ENCODE measurements around the gene ETS1.

ETS1 gene

GRCh38 chr11:128532572-128533091 is 54.7 kb downstream of the ETS1 start:
- H3K79me2 ChIP-seq (ENCODE audit: low read length) = no peaks in the 10 kb centered on the region
- H3K4me3 ChIP-seq (ENCODE audit: low read length) = no peak overlapping the region
- H3K4me2 ChIP-seq (ENCODE audit: low read length) = no peak overlapping the region
- H4K20me1 ChIP-seq (ENCODE audit: insufficient read depth, low read length) = no peaks in the 10 kb centered on the region
- peaks cover 27% of the 10 kb centered on the region for H3K27me3 ChIP-seq (ENCODE audit: low read depth, low read length)
- H3K9me3 ChIP-seq (ENCODE audit: insufficient read depth, low read length) = no peaks in the 10 kb centered on the region
- H3K27ac ChIP-seq (ENCODE audit: low read length) = no peak overlapping the region
- TF ChIP-seq EZH2phosphoT487 (IDR thresholded peaks at IDR 0.05; ENCODE audit: low read depth) (no peak), CTCF (IDR thresholded peaks at IDR 0.05; ENCODE audit: low read depth, low read length) (no peak)
- H3K9ac ChIP-seq (ENCODE audit: low read length) = no peak overlapping the region
- peaks cover 6% of the 10 kb centered on the region; the same call in 1 of the 2 replicates for H3K4me1 ChIP-seq (ENCODE audit: low read length)
- H3K36me3 ChIP-seq (replicated peaks; ENCODE audit: low read depth, low read length) = no peaks in the 10 kb centered on the region
- H2AFZ ChIP-seq (ENCODE audit: low read depth, low read length) = no peak overlapping the region

DNA sequence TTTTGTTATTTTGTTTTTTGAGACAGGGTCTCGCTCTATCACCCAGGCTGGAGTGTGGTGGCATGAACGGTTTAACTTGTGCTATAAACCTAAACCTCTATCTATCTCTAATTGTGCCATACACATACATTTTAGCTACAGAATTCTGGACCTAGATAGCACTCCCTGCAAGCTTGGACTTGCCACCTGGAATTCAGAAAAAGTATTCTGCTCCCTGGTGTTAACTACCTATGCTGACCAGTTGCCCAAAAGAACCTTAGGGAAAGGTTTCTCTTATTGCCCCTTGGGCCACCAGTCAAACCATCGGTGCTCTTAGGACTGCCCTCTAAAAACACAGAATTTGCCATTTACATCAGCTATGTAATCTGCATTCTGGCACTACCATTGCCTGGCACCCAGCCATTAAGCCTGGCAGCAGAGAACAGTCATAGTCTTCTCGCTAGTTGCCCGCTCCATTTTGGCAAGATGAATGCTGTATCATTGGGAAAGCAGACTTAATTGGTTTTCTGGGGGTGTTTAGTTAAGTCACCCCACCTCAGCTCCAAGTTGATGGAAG is 55.3 kb downstream of the ETS1 start:
- H3K9me3 ChIP-seq (ENCODE audit: insufficient read depth, low read length) = no peaks in the 10 kb centered on the region
- no peak overlapping the region for H3K27ac ChIP-seq (ENCODE audit: low read length)
- H4K20me1 ChIP-seq (ENCODE audit: insufficient read depth, low read length) = no peaks in the 10 kb centered on the region
- no peak overlapping the region for H3K4me3 ChIP-seq (ENCODE audit: low read length)
- no peak overlapping the region for H3K4me2 ChIP-seq (ENCODE audit: low read length)
- no peaks in the 10 kb centered on the region for H3K36me3 ChIP-seq (replicated peaks; ENCODE audit: low read depth, low read length)
- no peak overlapping the region for H3K9ac ChIP-seq (ENCODE audit: low read length)
- H3K79me2 ChIP-seq (ENCODE audit: low read length) = no peaks in the 10 kb centered on the region
- H3K4me1 ChIP-seq (ENCODE audit: low read length) = peaks cover 6% of the 10 kb centered on the region; the same call in 1 of the 2 replicates
- TF ChIP-seq CTCF (IDR thresholded peaks at IDR 0.05; ENCODE audit: low read depth, low read length) (no peak), EZH2phosphoT487 (IDR thresholded peaks at IDR 0.05; ENCODE audit: low read depth) (no peak)
- peaks cover 21% of the 10 kb centered on the region for H3K27me3 ChIP-seq (ENCODE audit: low read depth, low read length)
- H2AFZ ChIP-seq (ENCODE audit: low read depth, low read length) = no peak overlapping the region

GRCh38 chr11:128531588-128531987 is 55.8 kb downstream of the ETS1 start:
- no peaks in the 10 kb centered on the region for H4K20me1 ChIP-seq (ENCODE audit: insufficient read depth, low read length)
- no peaks in the 10 kb centered on the region for H3K79me2 ChIP-seq (ENCODE audit: low read length)
- no peaks in the 10 kb centered on the region for H3K9me3 ChIP-seq (ENCODE audit: insufficient read depth, low read length)
- H3K4me2 ChIP-seq (ENCODE audit: low read length) = no peak overlapping the region
- TF ChIP-seq CTCF (IDR thresholded peaks at IDR 0.05; ENCODE audit: low read depth, low read length) (no peak), EZH2phosphoT487 (IDR thresholded peaks at IDR 0.05; ENCODE audit: low read depth) (no peak)
- no peak overlapping the region for H3K27ac ChIP-seq (ENCODE audit: low read length)
- peaks cover 6% of the 10 kb centered on the region; the same call in 1 of the 2 replicates for H3K4me1 ChIP-seq (ENCODE audit: low read length)
- no peaks in the 10 kb centered on the region for H3K36me3 ChIP-seq (replicated peaks; ENCODE audit: low read depth, low read length)
- H3K9ac ChIP-seq (ENCODE audit: low read length) = no peak overlapping the region
- no peak overlapping the region for H3K4me3 ChIP-seq (ENCODE audit: low read length)
- no peak overlapping the region for H2AFZ ChIP-seq (ENCODE audit: low read depth, low read length)
- peaks cover 16% of the 10 kb centered on the region; the same call in 1 of the 2 replicates for H3K27me3 ChIP-seq (ENCODE audit: low read depth, low read length)

DNA sequence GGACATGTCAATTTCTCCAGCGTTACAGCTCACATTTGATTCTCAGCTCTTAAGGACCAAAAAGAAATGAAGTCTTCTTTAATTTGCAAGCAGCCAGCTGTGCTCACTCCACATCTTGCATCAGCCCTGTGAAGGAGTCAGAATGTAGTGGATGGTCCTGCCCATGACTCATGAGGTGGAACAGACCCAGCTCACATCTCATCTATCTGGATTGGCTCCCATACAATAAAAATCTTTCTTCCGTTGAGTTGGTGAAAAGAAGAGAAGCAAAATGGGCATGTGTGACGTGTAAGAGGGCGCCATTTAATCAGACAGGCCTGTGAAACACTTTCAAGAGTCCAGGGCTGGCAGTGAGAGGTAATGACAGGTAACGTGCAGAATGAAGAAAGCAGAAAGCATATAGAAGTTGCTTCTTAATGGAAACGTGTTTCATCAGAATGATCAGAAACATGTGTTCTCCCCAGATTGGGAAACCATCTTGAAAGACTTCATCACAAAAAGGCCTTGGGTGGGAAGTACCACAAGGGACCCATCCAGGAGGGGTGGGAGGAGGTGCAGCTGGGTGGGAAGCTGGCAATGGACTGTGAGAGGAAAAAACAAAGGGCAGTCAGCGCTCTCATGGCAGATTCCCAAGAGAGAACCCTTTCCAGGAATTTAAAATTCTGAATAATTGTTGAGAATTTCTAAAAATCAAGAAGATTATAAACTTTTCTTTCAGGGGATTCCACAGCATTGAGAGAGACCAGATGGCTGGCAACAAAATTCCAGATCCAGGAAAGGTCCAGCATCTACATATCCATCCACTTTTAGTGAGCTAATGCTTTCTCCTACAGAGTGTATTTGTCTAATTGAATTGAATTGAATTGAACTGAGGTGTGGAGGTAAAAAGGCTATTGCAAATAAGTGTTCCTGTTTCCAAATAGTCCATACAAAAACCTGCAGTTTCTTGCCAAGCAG is 57.0 kb downstream of the ETS1 start:
- Histone ChIP-seq H3K36me3 (replicated peaks; ENCODE audit: low read depth, low read length) (no peaks in the 10 kb centered on the region), H3K27me3 (ENCODE audit: low read depth, low read length) (peaks cover 6% of the 10 kb centered on the region; the same call in 1 of the 2 replicates), H3K4me1 (ENCODE audit: low read length) (peaks cover 6% of the 10 kb centered on the region; the same call in 1 of the 2 replicates), H3K4me2 (ENCODE audit: low read length) (no peak overlapping the region), H3K9me3 (ENCODE audit: insufficient read depth, low read length) (no peaks in the 10 kb centered on the region), H3K27ac (ENCODE audit: low read length) (no peak overlapping the region), H3K79me2 (ENCODE audit: low read length) (no peaks in the 10 kb centered on the region), H3K4me3 (ENCODE audit: low read length) (no peak overlapping the region), H4K20me1 (ENCODE audit: insufficient read depth, low read length) (no peaks in the 10 kb centered on the region), H3K9ac (ENCODE audit: low read length) (no peak overlapping the region), H2AFZ (ENCODE audit: low read depth, low read length) (no peak overlapping the region)
- TF ChIP-seq CTCF (IDR thresholded peaks at IDR 0.05; ENCODE audit: low read depth, low read length) (no peak), EZH2phosphoT487 (IDR thresholded peaks at IDR 0.05; ENCODE audit: low read depth) (no peak)
